ENCODE data around the gene USP34. TPM values are rescaled to one million over a fixed set of nuclear protein-coding genes. Genes with fewer than 3 reads are reported as not detected.

Gene USP34
- total and polyA plus RNA-seq, 2 of the 4 experiments (the other 2 are of a cell fraction), result 34.7 to 128 TPM

- ChIA-PET POLR2A (ENCODE audit: unreplicated experiment) (no interaction called here), CTCF (no interaction called here)
- no peak overlapping the region for H2BK120ac ChIP-seq (ENCODE audit: low read depth, low read length)
- no peaks in the 10 kb centered on the region for H3K9me3 ChIP-seq (ENCODE audit: control insufficient read depth, insufficient read depth, low read length)
- no peaks in the 10 kb centered on the region for H4K20me1 ChIP-seq (ENCODE audit: insufficient read depth, low read length)
- H2BK20ac ChIP-seq (ENCODE audit: low read depth, low read length), result no peak overlapping the region
- no peak overlapping the region for H3K4me3 ChIP-seq (ENCODE audit: insufficient read depth, low read depth, low read length)
- no peak overlapping the region for H4K5ac ChIP-seq (ENCODE audit: low read depth, low read length)
- H4K91ac ChIP-seq (ENCODE audit: insufficient read depth, low read depth, low read length), result no peak overlapping the region
- DNase-seq (no peak), ATAC-seq (ENCODE audit: low read depth) (no peak)
- no peak overlapping the region for H2BK15ac ChIP-seq (ENCODE audit: low read depth, low read length)
- BruUV-seq (replicated peaks), result no TSS peak
- no peak overlapping the region for H2BK5ac ChIP-seq (ENCODE audit: low read depth, low read length, poor library complexity, severe bottlenecking)
- no peak overlapping the region for H3K56ac ChIP-seq (ENCODE audit: extremely low read depth, insufficient read depth, low read length)
- in situ Hi-C loops (cut with MboI; ENCODE audit: low sequenced_read_pairs) (no loop called here), dilution Hi-C loops (cut with HindIII; ENCODE audit: low sequenced_read_pairs, unreplicated experiment) (no loop called here), intact Hi-C loops (cut with micrococcal nuclease) (no loop called here)
- no peak for TF ChIP-seq ELK1 (IDR thresholded peaks at IDR 0.05; ENCODE audit: borderline replicate concordance, low read depth, low read length)
- TF ChIP-seq FOS (IDR thresholded peaks at IDR 0.05; ENCODE audit: low read depth, low read length), result no peak
- no peak for TF ChIP-seq MXI1 (IDR thresholded peaks at IDR 0.05; ENCODE audit: borderline replicate concordance, low read depth, low read length)
- TF ChIP-seq POLR2A (IDR thresholded peaks at IDR 0.05; ENCODE audit: low read depth, low read length), result no peak
- no peak for TF ChIP-seq BHLHE40 (IDR thresholded peaks at IDR 0.05; ENCODE audit: low read depth, low read length)
- TF ChIP-seq MAFK (IDR thresholded peaks at IDR 0.05; ENCODE audit: low read depth, low read length), result no peak
- no peak for TF ChIP-seq CEBPB (IDR thresholded peaks at IDR 0.05; ENCODE audit: low read depth, low read length)
- H3K4me1 ChIP-seq (ENCODE audit: control insufficient read depth, insufficient read depth, low read length), result no peaks in the 10 kb centered on the region
- no peak overlapping the region for H4K8ac ChIP-seq (ENCODE audit: low read depth in 2 of 2, low read length in 2 of 2)
- H2AFZ ChIP-seq (replicated peaks; ENCODE audit: low read length, poor library complexity), result no peak overlapping the region
- no peak overlapping the region for H3K27ac ChIP-seq (ENCODE audit: insufficient read depth, low read length)
- peaks cover 0 to 6% of the 10 kb centered on the region in 2 experiments; a peak in 2 of 4 replicates for H3K79me1 ChIP-seq (ENCODE audit: low read depth in 1 of 2, low read length in 2 of 2)
- H3K4me2 ChIP-seq (ENCODE audit: low read depth, low read length), result no peak overlapping the region
- no peak overlapping the region for H3K23ac ChIP-seq (ENCODE audit: low read depth, low read length)
- H3K9ac ChIP-seq (ENCODE audit: low read depth, low read length), result no peak overlapping the region
- no peak overlapping the region for H3K4ac ChIP-seq (ENCODE audit: low read depth, low read length)
- H3K27me3 ChIP-seq (ENCODE audit: control insufficient read depth, insufficient read depth, low read length), result no peaks in the 10 kb centered on the region
- no peak overlapping the region for H3K14ac ChIP-seq (replicated peaks; ENCODE audit: low read depth, low read length)
- 100% methylated on average over 1 of the region's 1 CpG; no CpG with 5 or more reads in 1 of the 2 experiments for WGBS, 2 experiments (ENCODE audit: extremely low coverage in 2 of 2, insufficient read length in 1 of 2)
- no peak overlapping the region for H2AK5ac ChIP-seq (ENCODE audit: low read depth, low read length)
- H3K18ac ChIP-seq (ENCODE audit: low read depth, low read length), result no peak overlapping the region
- H3K36me3 ChIP-seq (ENCODE audit: control insufficient read depth, insufficient read depth, low read length), result peaks cover 18% of the 10 kb centered on the region
- no peak overlapping the region for H2AK9ac ChIP-seq (replicated peaks; ENCODE audit: low read depth, low read length, poor library complexity)
- no peaks in the 10 kb centered on the region; the same call in 1 of the 2 replicates for H3K9me1 ChIP-seq (ENCODE audit: insufficient read depth, low read length)
Observed at GRCh38 chr2:61238219-61239012, 232.5 kb downstream of the USP34 start.

All from IMR-90 (cell line).